ENCODE measurements around the gene MRPL33. TPM values are rescaled to one million over a fixed set of nuclear protein-coding genes. Genes with fewer than 3 reads are reported as not detected.

The MRPL33 gene
- total and polyA plus RNA-seq, 4 donors, result 83.6 to 178 (median 98.3) TPM

DNA sequence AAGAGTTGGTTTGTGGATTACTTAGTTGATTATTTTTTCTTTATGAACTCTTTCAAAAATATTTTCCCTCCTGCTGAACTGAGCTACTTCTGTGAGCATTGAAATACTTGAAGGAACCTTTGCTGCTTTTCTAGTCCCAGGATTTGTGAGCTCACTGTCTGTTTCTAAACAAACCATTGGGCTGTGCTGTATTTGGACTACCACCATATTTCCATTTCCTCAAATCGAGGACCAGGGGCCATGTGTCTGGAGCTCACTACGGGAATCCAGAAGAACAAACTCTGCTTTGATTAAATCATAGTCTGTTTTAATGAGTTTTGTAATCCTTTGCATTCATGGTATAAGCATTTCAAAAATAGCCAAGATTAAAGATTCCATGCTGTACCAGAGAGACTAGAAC, 1.3 kb downstream of the MRPL33 start:
- Histone ChIP-seq H3K36me3 (ENCODE audit: control insufficient read depth, insufficient read depth, low read length) (no peaks in the 10 kb centered on the region), H3K4me3 (ENCODE audit: low read depth, low read length) (no peak overlapping the region), H3K27me3 (ENCODE audit: control insufficient read depth, insufficient read depth, low read length) (peaks cover 7% of the 10 kb centered on the region), H3K27ac (ENCODE audit: low read depth, low read length) (no peak overlapping the region), H3K4me1 (ENCODE audit: control insufficient read depth, insufficient read depth, low read length) (no peaks in the 10 kb centered on the region), H3K9me3 (ENCODE audit: control insufficient read depth, insufficient read depth, low read length) (no peaks in the 10 kb centered on the region)
- no peak for DNase-seq (ENCODE audit: low read depth in 4 of 6, low spot score in 6 of 6)
- WGBS (ENCODE audit: insufficient coverage), result no CpG with 5 or more reads among the region's 2 CpGs

DNA sequence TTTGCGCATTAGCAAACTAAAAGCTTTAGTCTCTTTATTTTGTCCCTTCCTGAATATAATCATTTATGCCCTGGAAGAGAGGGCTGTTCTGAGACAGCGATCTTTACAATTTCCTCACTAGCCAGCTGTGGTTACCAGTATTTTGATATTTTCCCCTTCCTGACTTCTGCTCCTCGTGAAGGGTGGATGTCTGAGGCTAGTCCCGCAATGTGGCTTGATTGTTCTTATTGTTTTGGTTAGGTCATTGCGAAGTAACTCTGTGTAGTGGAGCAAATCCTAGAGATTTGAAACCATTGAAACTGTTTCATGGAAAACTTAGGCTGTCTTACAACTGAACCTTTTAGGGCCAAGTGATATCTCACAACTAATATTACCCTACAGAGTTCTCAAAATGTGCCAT, 2.4 kb downstream of the MRPL33 start:
- Histone ChIP-seq H3K4me3 (ENCODE audit: low read depth, low read length) (no peak overlapping the region), H3K9me3 (ENCODE audit: control insufficient read depth, insufficient read depth, low read length) (no peaks in the 10 kb centered on the region), H3K4me1 (ENCODE audit: control insufficient read depth, insufficient read depth, low read length) (no peaks in the 10 kb centered on the region), H3K36me3 (ENCODE audit: control insufficient read depth, insufficient read depth, low read length) (peaks cover 3% of the 10 kb centered on the region), H3K27me3 (ENCODE audit: control insufficient read depth, insufficient read depth, low read length) (no peaks in the 10 kb centered on the region), H3K27ac (ENCODE audit: low read depth, low read length) (no peak overlapping the region)
- no peak for DNase-seq (ENCODE audit: low read depth in 4 of 6, low spot score in 6 of 6)
- WGBS (ENCODE audit: insufficient coverage), result 90% methylated on average over 2 of the region's 5 CpGs

DNA sequence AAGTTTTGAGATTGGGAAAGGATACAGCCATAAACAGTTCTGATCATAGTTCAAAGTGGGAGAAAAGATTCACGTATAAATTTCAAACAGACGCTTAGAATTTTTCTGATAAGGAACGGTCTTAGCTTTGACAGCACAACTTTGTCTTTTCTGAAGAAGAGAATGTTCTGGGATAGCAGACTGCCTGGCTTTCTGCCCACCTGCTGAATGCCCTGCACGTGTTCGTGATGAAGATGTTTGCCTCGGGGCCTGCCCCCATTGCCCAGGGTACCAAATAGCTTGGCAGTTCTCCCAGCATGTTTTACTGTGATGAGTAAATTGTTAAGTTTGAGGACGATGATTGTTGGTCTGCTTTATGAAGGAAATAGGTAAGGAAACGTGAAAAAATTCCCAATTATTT, 4.6 kb downstream of the MRPL33 start:
- Histone ChIP-seq H3K27me3 (ENCODE audit: control insufficient read depth, insufficient read depth, low read length) (no peaks in the 10 kb centered on the region), H3K27ac (ENCODE audit: low read depth, low read length) (no peak overlapping the region), H3K4me3 (ENCODE audit: low read depth, low read length) (no peak overlapping the region), H3K9me3 (ENCODE audit: control insufficient read depth, insufficient read depth, low read length) (no peaks in the 10 kb centered on the region), H3K36me3 (ENCODE audit: control insufficient read depth, insufficient read depth, low read length) (peaks cover 3% of the 10 kb centered on the region), H3K4me1 (ENCODE audit: control insufficient read depth, insufficient read depth, low read length) (no peaks in the 10 kb centered on the region)
- WGBS (ENCODE audit: insufficient coverage), result 45% methylated on average over 6 of the region's 8 CpGs
- DNase-seq (ENCODE audit: low read depth in 4 of 6, low spot score in 6 of 6), result peak in 2 of 6 donors; percentile 23 to 42

DNA sequence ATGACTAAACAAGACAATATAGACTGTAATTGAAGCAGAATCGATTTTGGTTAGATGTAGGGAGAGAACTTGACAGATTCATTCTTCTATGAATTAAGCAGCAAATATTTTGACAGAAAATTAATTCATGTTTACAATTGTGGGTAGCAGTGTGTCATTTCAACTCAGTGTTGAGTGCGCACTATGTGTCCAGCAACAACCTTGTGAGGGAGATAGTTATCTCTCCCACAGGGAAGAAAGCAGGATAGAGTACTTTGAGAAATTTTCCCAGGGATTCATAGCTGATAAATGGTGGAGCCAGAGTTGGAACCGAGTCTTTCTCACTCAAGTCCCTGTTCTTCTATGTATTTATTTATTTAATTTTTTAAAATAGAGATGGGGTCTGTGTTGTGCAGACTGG, 5.2 kb downstream of the MRPL33 start:
- Histone ChIP-seq H3K4me3 (ENCODE audit: low read depth, low read length) (no peak overlapping the region), H3K9me3 (ENCODE audit: control insufficient read depth, insufficient read depth, low read length) (no peaks in the 10 kb centered on the region), H3K27me3 (ENCODE audit: control insufficient read depth, insufficient read depth, low read length) (no peaks in the 10 kb centered on the region), H3K36me3 (ENCODE audit: control insufficient read depth, insufficient read depth, low read length) (peaks cover 3% of the 10 kb centered on the region), H3K4me1 (ENCODE audit: control insufficient read depth, insufficient read depth, low read length) (no peaks in the 10 kb centered on the region), H3K27ac (ENCODE audit: low read depth, low read length) (no peak overlapping the region)
- no peak for DNase-seq (ENCODE audit: low read depth in 4 of 6, low spot score in 6 of 6)
- no CpG with 5 or more reads among the region's 3 CpGs for WGBS (ENCODE audit: insufficient coverage)

DNA sequence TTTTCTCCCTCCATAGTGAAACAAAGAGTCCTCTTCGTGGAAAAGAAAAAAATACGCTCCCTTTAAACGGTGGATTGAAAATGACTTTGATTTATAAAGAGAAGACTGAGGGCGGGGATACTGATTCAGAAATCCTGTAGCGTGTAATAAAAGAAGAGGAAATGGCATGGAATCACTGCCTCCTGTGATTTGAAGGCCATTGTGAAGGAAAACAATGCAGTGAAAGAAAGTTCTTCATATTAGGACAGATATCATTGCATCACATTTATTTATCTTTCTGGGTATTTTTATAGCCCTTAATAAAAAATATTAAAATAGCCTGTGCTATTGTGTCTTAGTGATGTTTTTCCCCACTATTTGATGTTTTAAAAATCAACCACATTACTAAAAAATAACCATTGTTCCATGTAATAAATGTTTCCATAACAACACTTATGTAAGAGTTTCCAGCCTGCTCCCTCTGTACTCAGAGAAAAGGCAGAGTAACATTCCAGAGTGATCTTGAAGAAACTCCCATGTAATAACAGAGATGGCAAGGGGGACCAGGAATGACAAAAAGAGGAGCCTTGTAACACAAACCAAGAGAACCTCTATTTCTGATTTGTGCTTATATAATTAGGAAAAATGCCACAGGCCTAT, 8.0 kb downstream of the MRPL33 start:
- 59% methylated on average over 5 of the region's 5 CpGs for WGBS (ENCODE audit: insufficient coverage)
- DNase-seq (ENCODE audit: low read depth in 4 of 6, low spot score in 6 of 6), result no peak
- H3K4me1 ChIP-seq (ENCODE audit: control insufficient read depth, insufficient read depth, low read length), result no peaks in the 10 kb centered on the region

DNA sequence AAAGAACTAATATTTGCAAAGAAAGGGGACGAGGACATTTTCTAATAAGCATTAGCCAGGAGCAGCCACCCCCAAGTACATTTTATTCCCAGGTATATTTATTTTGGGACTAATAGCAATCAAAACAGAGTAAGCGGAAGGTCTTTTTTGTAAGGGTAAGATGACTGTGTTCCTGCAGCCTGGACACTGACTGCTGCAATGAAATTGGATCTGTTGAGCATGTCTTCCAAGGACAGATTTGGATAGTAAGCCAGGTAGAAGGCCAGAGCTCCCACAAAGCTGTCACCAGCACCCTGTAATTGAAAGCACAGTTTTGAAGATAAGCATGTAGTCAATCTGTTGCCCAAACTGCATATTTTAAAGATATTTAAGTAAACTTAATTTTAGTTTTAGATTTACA, 10.0 kb downstream of the MRPL33 start:
- Histone ChIP-seq H3K27ac (ENCODE audit: low read depth, low read length) (no peak overlapping the region), H3K36me3 (ENCODE audit: control insufficient read depth, insufficient read depth, low read length) (peaks cover 3% of the 10 kb centered on the region), H3K4me1 (ENCODE audit: control insufficient read depth, insufficient read depth, low read length) (no peaks in the 10 kb centered on the region), H3K27me3 (ENCODE audit: control insufficient read depth, insufficient read depth, low read length) (no peaks in the 10 kb centered on the region), H3K4me3 (ENCODE audit: low read depth, low read length) (no peak overlapping the region), H3K9me3 (ENCODE audit: control insufficient read depth, insufficient read depth, low read length) (no peaks in the 10 kb centered on the region)
- whole genome bisulfite sequencing (ENCODE audit: insufficient coverage), result no CpG with 5 or more reads among the region's 2 CpGs
- no peak for DNase-seq (ENCODE audit: low read depth in 4 of 6, low spot score in 6 of 6)

More for the DNA sequence above, 8.0 kb downstream of the MRPL33 start:
- peaks cover 3% of the 10 kb centered on the region for H3K36me3 ChIP-seq (ENCODE audit: control insufficient read depth, insufficient read depth, low read length)
- no peak overlapping the region for H3K4me3 ChIP-seq (ENCODE audit: low read depth, low read length)
- H3K27me3 ChIP-seq (ENCODE audit: control insufficient read depth, insufficient read depth, low read length), result no peaks in the 10 kb centered on the region
- no peak overlapping the region for H3K27ac ChIP-seq (ENCODE audit: low read depth, low read length)
- H3K9me3 ChIP-seq (ENCODE audit: control insufficient read depth, insufficient read depth, low read length), result no peaks in the 10 kb centered on the region

DNA sequence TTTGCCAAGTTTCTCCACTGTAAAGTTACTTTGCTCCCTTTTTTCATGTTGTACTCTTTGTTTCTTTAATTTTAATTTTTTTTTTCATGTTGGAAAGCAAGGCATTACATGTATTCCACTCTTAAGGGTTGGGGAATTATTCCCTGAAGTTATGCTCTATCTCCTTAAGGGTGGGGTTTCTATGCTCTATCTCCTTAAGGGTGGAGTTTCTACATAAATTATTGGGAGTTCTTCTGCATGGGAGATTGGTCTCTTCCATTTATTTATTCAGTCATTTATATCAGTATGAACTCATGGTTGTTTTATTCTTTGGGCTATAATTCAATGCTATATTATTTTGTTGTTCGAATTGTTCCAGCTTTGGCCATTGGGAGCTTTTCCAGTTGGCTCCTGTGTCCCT, 11.2 kb downstream of the MRPL33 start:
- no peaks in the 10 kb centered on the region for H3K4me1 ChIP-seq (ENCODE audit: control insufficient read depth, insufficient read depth, low read length)
- peaks cover 8% of the 10 kb centered on the region for H3K36me3 ChIP-seq (ENCODE audit: control insufficient read depth, insufficient read depth, low read length)
- H3K27me3 ChIP-seq (ENCODE audit: control insufficient read depth, insufficient read depth, low read length), result no peaks in the 10 kb centered on the region
- DNase-seq (ENCODE audit: low read depth in 4 of 6, low spot score in 6 of 6), result no peak
- H3K9me3 ChIP-seq (ENCODE audit: control insufficient read depth, insufficient read depth, low read length), result no peaks in the 10 kb centered on the region
- 100% methylated on average over 1 of the region's 1 CpG for WGBS (ENCODE audit: insufficient coverage)
- no peak overlapping the region for H3K4me3 ChIP-seq (ENCODE audit: low read depth, low read length)
- no peak overlapping the region for H3K27ac ChIP-seq (ENCODE audit: low read depth, low read length)

DNA sequence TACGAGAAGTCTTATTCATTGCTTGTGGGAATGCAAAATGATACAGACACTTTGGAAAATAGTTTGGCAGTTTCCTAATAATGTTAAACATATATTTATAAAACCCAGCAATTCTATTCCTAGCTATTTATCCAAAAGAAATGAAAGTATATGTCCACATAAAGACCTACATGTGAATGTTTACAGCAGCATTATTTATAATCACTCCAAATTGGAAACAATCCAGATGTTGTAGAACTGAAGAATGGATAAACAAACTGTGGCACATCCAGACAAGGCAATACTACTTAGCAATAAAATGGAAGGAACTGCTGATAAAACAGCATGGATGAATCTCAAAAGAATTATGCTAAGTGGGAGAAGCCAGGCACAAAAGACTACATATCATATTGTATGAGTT, 19.3 kb downstream of the MRPL33 start:
- Histone ChIP-seq H3K27me3 (ENCODE audit: control insufficient read depth, insufficient read depth, low read length) (no peaks in the 10 kb centered on the region), H3K4me1 (ENCODE audit: control insufficient read depth, insufficient read depth, low read length) (no peaks in the 10 kb centered on the region), H3K27ac (ENCODE audit: low read depth, low read length) (no peak overlapping the region), H3K4me3 (ENCODE audit: low read depth, low read length) (no peak overlapping the region), H3K36me3 (ENCODE audit: control insufficient read depth, insufficient read depth, low read length) (peaks cover 5% of the 10 kb centered on the region), H3K9me3 (ENCODE audit: control insufficient read depth, insufficient read depth, low read length) (no peaks in the 10 kb centered on the region)
- no peak for DNase-seq (ENCODE audit: low read depth in 4 of 6, low spot score in 6 of 6)
- no CpG with 5 or more reads among the region's 1 CpG for WGBS (ENCODE audit: insufficient coverage)

DNA sequence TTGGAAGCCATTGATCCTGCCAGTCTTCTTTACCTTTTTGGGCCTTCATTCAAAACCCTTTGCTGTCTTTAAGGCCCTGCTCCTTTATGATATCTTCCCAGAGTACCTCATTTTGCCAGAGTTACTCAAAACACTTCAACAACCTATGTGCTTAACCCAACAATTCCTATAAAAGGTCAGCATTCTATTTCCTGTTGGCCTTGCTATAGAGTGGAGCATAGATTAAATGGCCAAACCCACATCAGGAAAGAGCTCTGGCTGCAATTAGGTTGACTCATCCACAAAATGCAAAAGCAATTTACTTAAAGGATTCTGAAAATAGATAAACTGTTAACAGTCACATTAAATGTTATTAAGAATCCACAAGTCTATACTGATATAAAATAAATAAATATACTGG, 21.2 kb downstream of the MRPL33 start:
- DNase-seq (ENCODE audit: low read depth in 4 of 6, low spot score in 6 of 6), result no peak
- Histone ChIP-seq H3K4me3 (ENCODE audit: low read depth, low read length) (no peak overlapping the region), H3K4me1 (ENCODE audit: control insufficient read depth, insufficient read depth, low read length) (no peaks in the 10 kb centered on the region)

DNA sequence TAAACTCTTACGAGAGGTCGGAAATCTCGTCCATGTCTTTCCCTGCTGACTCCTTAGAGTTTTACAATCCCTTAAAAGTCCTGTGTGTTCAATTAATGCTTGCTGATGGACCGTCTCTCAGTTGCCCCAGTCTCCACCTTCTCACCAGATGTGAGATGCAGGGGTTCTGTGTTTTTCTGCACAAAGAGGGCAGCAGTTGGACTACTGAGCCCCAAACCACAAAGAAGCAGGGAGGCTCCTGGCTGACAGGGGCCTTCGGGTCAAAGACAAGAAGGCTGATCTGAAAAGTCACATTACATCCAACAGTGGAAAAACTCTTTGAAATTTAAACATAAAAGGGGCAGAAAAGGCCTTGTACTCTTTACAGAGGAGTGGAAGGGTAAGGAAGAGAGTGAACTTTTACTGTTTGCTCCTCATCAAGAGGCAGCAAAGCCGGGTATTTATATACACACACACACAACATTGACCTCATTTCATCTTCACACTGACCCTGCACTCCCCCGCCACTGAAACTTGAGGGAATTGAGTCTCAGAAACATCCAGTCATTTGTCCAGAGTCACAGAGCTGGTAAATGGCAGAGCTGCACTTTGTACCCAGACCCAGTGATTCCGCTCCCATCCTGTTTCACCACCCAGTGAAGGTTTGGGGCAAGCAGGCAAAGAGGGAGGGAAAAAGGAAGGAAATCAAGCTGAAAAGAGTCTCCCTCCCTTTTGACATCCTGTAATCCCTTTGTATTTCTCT, 23.7 kb downstream of the MRPL33 start:
- no peak overlapping the region for H3K27ac ChIP-seq (ENCODE audit: low read depth, low read length)
- 100% methylated on average over 1 of the region's 8 CpGs for WGBS (ENCODE audit: insufficient coverage)

More for the DNA sequence above, 21.2 kb downstream of the MRPL33 start:
- Histone ChIP-seq H3K27me3 (ENCODE audit: control insufficient read depth, insufficient read depth, low read length) (no peaks in the 10 kb centered on the region), H3K36me3 (ENCODE audit: control insufficient read depth, insufficient read depth, low read length) (no peaks in the 10 kb centered on the region), H3K9me3 (ENCODE audit: control insufficient read depth, insufficient read depth, low read length) (no peaks in the 10 kb centered on the region), H3K27ac (ENCODE audit: low read depth, low read length) (no peak overlapping the region)

More for the DNA sequence above, 23.7 kb downstream of the MRPL33 start:
- DNase-seq (ENCODE audit: low read depth in 4 of 6, low spot score in 6 of 6), result no peak
- no peaks in the 10 kb centered on the region for H3K27me3 ChIP-seq (ENCODE audit: control insufficient read depth, insufficient read depth, low read length)
- H3K9me3 ChIP-seq (ENCODE audit: control insufficient read depth, insufficient read depth, low read length), result no peaks in the 10 kb centered on the region
- no peak overlapping the region for H3K4me3 ChIP-seq (ENCODE audit: low read depth, low read length)
- peaks cover 6% of the 10 kb centered on the region for H3K4me1 ChIP-seq (ENCODE audit: control insufficient read depth, insufficient read depth, low read length)
- H3K36me3 ChIP-seq (ENCODE audit: control insufficient read depth, insufficient read depth, low read length), result peaks cover 3% of the 10 kb centered on the region

Measured in spinal cord (tissue), 10 donors.